GM19452 (cell line): ENCODE results near the gene TMEM250.

Experiments
- ATAC-seq: cut with Tn5 transposase; IDR thresholded peaks from one replicate; pipeline ENCODE4 v1.9.1; 2021; ENCODE audit not compliant: unreplicated experiment

Gene TMEM250

DNA sequence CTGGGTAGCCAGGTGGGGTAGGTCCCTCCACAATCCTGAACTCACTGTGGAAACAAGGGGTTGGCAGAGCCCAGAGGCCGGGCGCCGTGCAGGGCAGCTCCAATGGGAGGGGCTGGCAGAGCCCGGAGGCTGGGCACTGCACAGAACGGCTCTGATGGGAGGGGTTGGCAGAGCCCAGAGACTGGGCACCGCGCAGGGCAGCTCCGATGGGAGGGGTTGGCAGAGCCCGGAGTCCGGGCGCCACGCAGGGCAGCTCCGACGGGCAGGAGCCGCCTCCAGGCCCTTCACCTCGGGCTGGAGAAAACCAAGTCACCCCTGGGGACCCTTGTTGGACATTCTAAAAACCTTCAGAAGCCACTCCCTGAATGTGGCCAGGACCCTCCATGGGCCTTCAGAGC, 32.9 kb downstream of the TMEM250 start:
- ATAC-seq, result no peak

DNA sequence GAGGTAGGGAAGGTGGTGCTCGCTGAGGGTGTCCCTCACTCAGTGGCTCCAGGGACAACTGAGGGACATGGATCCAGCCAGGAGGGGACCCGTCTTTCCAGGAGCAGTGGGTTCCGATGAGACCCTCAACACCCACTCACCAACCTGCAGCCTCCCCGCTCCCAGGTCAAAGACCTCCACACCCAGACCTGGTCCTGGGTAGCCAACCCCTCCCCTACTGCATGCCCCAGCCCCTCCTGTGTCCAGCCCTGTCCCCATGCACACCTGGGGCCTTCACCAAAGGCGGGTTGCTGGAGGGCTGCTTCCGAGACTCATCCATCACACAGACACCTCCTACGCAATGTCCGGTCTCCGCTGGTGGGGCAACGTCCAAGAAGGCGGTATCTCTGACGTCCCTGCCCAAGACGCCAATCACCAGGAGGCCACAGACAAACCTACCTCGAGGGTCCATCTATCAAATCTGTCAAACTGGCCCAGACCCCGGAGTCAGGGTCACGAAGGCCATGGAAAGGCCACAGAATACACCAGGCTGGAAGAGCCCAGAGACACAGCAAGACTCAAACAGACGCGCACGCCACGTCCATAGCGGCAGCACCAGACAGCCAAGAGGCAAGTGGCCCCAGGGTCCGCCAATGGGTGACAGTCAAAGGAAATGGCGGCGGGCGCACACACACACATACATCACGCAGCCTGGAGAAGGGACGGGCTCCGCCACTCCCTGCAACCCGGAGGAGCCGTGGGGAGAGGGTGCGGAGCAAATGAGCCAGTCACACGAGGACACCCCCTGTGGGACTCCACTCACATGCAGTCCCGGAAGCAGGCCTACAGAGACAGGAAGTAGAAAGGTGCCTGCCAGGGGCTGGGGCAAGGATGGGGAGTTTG, 34.4 kb downstream of the TMEM250 start:
- no peak for ATAC-seq

DNA sequence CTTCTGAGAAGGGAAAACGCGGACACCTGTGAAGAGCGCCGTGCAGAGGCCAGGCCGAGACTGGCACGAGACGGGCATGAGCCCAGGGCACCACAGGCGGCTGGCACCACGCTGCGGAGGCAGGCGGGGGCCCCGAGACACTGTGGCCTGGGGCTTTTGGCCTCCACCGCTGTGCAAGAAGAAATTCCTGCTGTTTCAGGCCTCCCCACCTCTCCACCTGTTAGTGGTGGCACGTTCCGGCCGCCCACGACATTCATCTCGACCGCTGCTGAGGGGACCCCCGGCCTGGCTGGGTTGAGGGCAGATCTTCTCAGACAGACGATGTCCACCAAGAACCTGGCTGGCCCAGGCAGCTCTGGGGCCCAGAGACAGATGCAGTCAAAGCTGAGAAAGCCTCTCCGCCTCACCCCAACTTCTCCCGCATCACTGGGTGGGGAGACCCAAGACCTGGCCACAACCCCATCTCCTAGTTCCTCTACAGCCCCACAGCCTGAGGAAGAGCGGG, 35.1 kb downstream of the TMEM250 start:
- ATAC-seq, result no peak

DNA sequence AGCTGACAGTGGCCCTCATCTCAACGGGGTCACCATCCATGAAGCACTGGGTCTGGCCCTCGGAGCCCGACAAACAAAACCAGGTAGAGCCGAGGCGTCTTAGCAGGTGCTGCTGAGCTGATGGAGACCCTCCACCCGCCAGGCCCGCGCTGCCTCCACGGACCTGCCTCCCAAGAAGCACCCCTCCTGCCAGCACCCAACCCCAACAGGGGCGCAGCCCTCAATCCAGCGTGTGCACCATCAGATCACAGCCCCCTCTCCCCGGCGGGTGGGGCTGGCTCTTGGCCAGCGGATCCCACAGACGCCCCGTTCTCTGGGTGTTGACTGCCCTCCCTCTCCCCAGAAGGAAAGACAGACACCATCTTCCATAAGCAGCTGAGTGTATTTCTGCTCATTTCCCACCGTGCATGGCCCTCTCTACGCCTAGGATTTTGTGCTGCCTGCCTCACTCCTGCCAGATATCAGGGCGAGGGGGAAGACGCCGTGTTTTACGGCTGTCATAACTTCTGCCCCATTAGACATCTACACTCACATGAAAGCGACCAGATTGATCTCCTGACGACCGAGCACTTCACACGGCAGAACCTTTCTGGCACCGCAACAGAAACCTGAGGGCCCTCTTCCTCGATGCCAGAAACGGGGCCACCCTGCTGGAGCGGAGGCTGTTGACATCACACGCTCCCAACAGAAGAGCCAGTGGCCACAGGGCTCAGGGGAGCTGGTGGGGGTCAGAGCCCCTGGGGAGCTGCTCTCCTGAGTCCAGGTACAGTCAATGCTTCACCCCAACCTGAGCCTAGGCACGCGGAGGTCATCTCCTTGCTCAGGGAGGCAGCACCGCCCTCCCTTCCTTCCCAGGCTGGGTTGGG, 35.9 kb downstream of the TMEM250 start:
- no peak for ATAC-seq

DNA sequence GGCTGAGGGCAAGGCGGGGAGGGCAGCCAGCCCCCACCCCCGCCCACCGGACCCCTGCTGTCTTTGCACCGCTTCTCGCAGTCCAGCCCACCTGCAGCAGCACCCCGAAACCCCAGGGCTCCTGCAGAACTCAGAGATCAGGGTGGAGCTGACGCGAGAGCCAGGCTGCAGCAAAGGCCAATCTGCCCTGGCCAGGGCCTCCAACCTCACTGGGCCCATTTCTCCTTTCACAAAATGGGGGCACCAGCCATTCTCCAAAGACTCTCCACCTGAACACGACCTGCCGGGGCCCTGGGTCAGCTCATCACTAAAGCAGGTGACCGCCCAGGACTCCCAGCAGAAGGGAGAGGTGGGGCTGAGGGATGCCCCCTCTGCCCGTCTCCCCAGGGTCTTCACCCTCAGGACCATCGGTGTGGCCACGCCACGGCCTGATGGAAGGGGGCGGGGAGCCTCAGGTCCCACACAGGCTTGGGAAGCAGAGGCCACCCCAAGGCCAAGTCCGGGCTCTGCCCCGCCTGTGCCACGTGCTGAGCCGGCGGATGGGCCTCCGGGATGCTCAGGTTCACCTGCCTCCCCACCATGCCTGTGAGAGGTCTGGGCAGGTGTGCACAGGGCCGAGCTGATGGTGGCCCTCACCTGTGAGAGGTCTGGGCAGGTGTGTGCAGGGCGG, 36.7 kb downstream of the TMEM250 start:
- no peak for ATAC-seq

DNA sequence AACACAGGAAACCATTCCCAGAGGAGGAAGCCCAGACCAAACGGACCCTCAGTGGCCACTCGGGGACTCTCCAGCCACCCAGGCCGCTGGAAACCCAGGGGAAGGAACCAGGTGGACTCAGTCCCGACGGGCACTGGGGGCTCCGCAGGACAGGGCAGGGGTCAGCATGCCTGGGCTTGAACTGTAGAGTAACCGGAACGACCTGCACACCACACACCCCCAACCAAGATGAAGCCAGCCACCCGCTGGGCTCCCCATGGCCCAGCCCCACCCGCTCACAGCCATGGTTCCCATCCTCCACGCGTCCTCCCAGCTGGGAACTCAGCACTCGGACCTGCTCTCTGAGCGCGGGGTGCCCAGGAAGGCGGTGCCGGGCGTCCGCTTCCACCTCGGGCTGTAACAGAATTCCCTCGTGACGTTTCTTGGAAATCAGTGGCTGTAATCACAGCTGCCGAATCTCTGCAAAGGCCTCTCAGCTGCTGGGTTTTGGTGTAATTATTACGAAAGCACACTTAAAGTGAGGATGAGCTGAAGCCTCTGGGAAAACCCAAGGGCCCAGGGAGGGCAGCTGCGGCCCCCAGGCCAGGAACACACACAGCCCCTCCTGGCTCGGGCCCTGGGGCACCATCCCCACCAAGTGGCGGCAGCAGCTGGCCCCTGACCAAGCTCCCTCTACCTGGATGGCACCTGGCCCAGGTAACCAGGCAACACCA, 37.4 kb downstream of the TMEM250 start:
- ATAC-seq, result no peak

DNA sequence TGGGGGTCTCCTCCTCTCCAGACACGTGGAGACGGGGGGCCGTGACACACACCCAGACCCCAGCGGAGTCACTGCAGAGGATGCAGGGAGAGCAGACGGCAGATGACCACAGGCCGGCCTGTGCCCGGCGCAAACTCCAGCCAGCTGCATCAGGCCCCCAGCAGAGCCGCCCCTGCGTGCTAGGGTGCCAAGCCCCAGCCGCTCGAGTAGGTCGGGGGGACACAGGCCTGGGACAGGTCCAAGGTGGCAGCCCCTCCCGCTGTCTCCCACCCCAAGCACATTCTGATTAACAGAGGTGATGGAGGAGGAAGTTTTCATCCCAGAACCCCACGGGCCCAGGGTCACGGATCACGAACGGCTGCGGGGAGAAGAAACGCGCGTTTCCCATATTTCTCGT, 38.0 kb downstream of the TMEM250 start:
- no peak for ATAC-seq

DNA sequence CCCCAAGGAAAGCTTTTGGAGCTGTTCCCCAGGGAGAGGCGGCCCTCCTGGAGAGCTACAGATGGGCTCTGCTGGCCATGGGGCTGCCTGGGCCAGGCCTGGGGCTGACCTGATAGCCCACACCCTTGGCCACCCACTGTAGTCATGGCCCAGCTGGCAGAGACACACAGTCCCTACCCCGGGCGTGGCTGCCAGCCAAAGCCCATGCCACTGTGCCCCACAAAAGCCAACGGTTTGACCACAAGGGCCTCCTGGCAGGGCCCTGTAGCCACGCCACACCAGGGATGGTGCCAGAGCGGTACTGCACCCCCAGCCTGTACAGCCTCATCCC, 38.8 kb downstream of the TMEM250 start:
- ATAC-seq, result no peak

DNA sequence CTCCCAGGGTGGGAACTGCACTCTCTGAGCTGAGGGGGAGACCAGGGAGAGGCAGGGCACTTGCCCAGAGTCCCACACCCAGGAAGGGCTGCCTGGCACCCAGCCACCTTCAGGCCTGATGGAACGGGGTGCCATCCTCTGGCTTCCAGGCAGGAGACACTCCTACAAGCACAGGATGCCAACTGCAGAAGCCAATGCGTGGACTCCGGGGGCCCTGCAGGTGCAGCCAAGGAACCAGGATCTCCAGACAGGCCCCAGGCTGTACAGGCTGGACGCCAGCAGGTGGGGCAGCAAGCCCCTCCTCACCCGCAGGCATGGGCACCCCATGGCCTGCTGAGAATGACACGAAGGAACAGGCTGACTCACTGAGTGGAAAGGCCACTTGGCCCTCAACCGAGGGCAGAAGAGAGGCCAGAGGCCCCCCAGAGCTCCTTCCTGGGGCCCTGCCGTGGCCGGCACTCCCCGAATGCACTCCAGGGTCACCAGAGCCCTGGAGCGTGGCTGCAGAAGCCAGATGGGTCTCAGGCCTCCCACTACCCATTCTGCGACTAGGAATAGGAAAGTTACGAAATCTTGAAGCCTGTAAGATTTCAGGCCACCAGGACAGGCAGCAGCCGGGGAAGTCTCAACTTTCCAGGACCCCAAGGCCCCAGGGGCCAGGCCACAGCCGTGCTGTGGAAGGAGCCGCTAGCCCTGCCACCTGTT, 39.3 kb downstream of the TMEM250 start:
- no peak for ATAC-seq

DNA sequence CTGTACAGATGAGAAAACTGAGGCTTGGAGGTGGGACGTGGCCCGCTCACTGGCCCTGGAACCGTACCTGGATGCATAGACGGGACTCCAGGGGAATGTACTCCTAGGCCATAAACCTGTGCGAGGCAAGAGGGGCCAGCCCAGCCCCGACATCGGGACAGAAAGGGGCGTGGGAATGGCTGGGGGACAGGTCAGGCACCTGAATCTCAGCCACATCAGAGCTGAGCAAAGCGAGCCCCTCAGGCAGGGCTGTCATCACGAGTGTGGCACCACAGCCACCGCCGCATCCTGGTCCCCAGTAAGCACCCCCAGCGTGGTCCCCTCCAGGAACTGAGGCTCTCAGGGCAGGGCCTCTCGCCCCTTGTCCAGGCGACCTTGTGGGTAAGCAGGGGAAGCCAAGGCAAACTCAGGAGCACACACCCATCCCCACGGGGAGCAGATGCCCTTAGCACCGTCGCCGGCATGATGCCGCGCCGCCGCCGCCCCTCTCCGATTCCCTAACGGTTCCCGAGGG, 40.1 kb downstream of the TMEM250 start:
- ATAC-seq, result no peak

DNA sequence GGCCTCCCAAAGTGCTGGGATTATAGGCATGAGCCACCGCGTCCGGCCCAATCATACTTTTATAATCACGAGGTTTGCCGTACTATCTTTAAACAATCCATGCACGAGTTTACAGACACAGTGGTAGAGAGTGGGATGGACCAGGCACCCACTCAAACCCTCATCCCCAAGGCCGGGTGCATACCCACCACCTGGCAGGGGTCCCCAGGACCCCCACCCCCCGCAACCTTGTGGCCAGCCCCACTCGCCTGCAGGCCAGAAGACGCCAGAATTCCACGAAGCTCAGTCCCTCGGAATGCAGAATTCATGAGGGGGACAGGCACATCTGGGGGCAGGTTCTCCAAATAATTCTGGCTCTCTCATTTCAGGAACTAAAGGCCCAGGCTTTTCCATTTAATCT, 40.7 kb downstream of the TMEM250 start:
- ATAC-seq, result no peak

DNA sequence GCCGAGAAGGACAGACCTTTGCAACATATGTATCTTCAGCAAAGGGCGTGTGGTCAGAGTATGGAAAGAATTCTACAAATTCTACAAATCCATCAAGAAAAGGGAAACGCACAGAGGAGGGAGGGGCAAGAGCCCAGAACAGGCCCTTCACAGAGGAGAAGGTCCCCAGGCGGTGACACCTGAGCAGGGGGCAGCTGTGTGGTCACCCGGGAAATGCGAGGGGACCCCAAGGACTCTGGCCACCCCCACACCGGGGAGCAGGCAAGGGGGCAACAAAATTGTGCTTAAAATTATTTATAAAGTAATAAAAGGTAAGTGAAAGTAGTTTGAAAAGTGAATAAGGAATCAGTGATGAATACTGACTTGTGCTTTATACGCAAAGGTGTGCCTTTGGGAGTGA, 41.2 kb downstream of the TMEM250 start:
- ATAC-seq, result no peak

DNA sequence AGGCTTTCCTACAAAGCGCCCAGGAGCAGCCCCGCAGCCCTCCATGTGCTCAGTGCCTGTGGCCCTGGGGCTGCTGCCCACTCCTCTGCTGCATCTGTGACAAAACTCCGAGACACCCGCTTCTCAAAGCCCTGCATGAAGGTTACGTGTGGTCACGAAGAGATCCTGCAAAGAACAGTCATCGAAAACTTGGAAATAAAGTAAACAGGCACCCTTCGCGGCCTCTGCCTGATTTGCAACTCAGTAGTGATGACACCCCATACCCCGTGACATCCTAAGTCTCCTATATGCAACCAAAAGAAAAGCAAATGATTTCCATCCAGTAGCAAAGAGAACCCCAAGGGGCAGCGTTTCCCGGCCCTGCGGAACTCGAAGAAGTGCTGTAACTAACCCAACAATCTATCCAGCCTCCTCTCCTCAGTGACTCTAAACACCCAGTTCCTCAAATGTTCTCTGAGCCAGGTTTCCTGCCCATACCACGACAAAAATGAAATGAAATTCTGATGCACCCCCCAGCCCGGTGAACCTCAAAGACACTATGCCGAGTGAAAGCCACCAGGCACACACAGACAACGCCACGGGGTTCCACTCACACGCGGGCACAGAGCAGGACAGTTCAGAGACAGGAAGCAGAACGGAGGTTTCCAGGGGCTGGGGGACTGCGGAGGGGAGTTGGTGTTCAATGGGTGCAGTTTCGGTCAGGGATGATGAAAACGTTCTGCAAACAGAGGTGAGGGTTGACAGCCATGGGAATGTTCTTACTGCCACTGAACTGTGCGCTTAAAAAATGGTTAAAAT, 42.6 kb downstream of the TMEM250 start:
- ATAC-seq, result no peak

DNA sequence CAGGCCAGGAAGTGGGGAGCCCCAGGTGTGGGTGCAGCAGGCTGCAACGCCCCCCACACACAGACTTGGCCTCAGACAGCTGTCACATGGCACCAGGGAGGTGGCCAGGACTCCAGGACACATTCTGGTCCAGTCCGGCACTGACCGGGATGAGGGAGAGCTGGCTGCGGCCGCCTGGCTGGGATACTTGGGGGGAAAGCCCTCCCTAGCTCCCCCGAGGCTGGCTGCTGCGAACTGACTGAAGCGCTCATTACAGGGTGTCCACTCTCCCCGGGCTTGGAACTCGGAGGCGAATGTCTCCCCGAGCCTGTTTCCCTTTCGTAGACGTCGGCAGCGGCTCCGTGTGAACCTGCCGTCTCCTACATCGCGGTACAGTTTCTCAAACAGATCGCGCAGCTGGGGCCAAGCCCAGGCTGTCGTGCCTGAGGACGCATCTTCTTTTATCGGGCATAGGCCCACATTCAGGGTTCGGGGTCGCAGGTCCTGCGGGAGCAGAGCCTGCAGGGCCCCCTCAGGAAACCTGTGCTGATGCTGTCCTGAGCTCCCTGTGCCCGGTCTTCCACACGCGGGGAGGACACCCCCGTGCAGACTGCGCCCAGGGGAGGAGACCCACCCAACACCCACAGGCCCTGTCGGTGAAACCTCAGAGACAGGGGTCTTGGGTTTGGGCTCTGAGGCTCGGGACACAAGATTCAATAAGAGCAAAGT, 43.4 kb downstream of the TMEM250 start:
- no peak for ATAC-seq

DNA sequence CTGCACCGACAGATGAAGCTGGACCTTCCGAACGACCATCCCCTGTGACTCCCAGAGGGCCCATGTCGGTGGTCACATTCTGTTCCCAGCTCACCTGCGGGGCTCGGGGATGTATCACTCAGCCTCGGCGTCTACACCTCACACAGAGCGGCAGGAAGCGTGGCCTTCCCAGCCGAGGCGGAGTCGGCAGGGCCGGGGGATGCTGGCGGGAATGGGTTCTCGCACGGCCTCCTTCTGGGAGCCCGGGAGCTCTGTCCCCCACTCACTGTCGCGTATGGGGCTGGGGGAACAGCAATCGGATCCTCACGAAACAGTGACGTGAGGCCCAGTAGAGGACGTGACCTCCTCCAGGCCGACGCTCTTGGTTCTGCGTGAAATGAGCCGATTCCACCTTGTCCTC, 44.0 kb downstream of the TMEM250 start:
- no peak for ATAC-seq
